Measurements from ENCODE around the gene SLC4A1AP. TPM values are rescaled to one million over a fixed set of nuclear protein-coding genes. Genes with fewer than 3 reads are reported as not detected.
"Not testable (repeated sequence)": the region's sequence is repeated elsewhere in the genome, so short reads cannot be mapped to it uniquely, and the experiment has no call there.

Gene SLC4A1AP
- total RNA-seq, 1 donor from 2014 or later: 19.8 TPM

- no peaks in the 10 kb centered on the region for H3K4me1 Mint-ChIP-seq (ENCODE audit: unreplicated experiment)
- peaks cover 39% of the 10 kb centered on the region for H3K36me3 Mint-ChIP-seq (ENCODE audit: low read depth, unreplicated experiment)
- no peak overlapping the region for H3K4me3 Mint-ChIP-seq (ENCODE audit: unreplicated experiment)
- no peak for DNase-seq (ENCODE audit: low spot score)
- TF ChIP-seq CTCF (IDR thresholded peaks at IDR 0.05; ENCODE audit: unreplicated experiment): no peak
- H3K27ac Mint-ChIP-seq (ENCODE audit: unreplicated experiment): no peak overlapping the region
- no peaks in the 10 kb centered on the region for H3K27me3 Mint-ChIP-seq (ENCODE audit: unreplicated experiment)
- H3K9me3 Mint-ChIP-seq (ENCODE audit: unreplicated experiment): no peaks in the 10 kb centered on the region
These were observed 9.2 kb downstream of the SLC4A1AP start for GRCh38 chr2:27672723-27673486.

- peaks cover 16% of the 10 kb centered on the region for H3K36me3 Mint-ChIP-seq (ENCODE audit: low read depth, unreplicated experiment)
- no peaks in the 10 kb centered on the region for H3K27me3 Mint-ChIP-seq (ENCODE audit: unreplicated experiment)
- DNase-seq (ENCODE audit: low spot score): no peak
- H3K4me1 Mint-ChIP-seq (ENCODE audit: unreplicated experiment): peaks cover 9% of the 10 kb centered on the region
- H3K27ac Mint-ChIP-seq (ENCODE audit: unreplicated experiment): peak overlapping the region; percentile 39
- H3K9me3 Mint-ChIP-seq (ENCODE audit: unreplicated experiment): no peaks in the 10 kb centered on the region
- TF ChIP-seq CTCF (IDR thresholded peaks at IDR 0.05; ENCODE audit: unreplicated experiment): no peak
- H3K4me3 Mint-ChIP-seq (ENCODE audit: unreplicated experiment): no peak overlapping the region
These were observed 16.9 kb downstream of the SLC4A1AP start for GRCh38 chr2:27680571-27680970.

DNA sequence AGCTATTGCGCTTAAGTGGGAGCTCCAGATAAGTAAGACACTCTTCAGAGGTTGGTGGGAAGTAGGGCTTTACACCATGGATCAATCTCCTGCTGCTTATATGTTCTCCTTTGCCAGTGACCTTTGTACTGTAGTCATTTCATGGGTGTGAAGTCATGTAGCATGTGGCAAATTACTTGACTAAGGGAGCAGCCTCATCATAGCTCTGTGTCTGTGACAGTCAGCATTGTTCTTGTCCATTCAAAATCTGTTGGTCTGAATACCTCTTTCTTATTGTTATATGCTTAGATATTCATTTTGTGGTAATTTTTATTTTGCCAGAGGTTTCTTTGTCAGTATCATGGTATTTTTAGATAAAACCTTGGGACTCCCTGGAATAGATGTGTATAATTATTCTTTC lies 18.2 kb downstream of the SLC4A1AP start:
- peaks cover 9% of the 10 kb centered on the region for H3K4me1 Mint-ChIP-seq (ENCODE audit: unreplicated experiment)
- DNase-seq (ENCODE audit: low spot score): no peak
- H3K27ac Mint-ChIP-seq (ENCODE audit: unreplicated experiment): no peak overlapping the region
- H3K9me3 Mint-ChIP-seq (ENCODE audit: unreplicated experiment): no peaks in the 10 kb centered on the region
- no peak for TF ChIP-seq CTCF (IDR thresholded peaks at IDR 0.05; ENCODE audit: unreplicated experiment)
- peak overlapping the region; percentile 38 for H3K4me3 Mint-ChIP-seq (ENCODE audit: unreplicated experiment)
- peaks cover 13% of the 10 kb centered on the region for H3K36me3 Mint-ChIP-seq (ENCODE audit: low read depth, unreplicated experiment)
- no peaks in the 10 kb centered on the region for H3K27me3 Mint-ChIP-seq (ENCODE audit: unreplicated experiment)

DNA sequence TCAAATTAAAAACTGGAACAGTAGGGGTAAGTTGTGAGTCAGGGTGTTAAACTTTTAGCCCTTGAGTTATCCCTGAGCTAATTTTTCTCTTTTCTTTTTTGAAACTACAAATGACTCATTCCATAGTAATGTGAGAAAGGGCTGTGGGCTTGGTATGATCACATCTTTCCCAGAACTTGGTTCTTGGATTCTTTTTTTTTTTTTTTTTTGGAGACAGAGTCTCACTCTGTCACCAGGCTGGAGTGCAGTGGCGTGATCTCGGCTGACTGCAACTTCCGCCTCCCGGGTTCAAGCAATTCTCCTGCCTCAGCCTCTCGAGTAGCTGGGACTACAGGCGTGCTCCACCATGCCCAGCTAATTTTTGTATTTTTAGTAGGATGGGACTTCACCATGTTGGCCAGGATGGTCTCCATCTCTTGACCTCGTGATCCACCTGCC lies 18.7 kb downstream of the SLC4A1AP start:
- not testable (repeated sequence) for H3K9me3 Mint-ChIP-seq (ENCODE audit: unreplicated experiment); H3K4me1 Mint-ChIP-seq (ENCODE audit: unreplicated experiment); H3K27me3 Mint-ChIP-seq (ENCODE audit: unreplicated experiment); DNase-seq (ENCODE audit: low spot score); H3K27ac Mint-ChIP-seq (ENCODE audit: unreplicated experiment)
- Mint-ChIP-seq H3K4me3 (ENCODE audit: unreplicated experiment) (peak overlapping the region; percentile 38), H3K36me3 (ENCODE audit: low read depth, unreplicated experiment) (peaks cover 13% of the 10 kb centered on the region)

DNA sequence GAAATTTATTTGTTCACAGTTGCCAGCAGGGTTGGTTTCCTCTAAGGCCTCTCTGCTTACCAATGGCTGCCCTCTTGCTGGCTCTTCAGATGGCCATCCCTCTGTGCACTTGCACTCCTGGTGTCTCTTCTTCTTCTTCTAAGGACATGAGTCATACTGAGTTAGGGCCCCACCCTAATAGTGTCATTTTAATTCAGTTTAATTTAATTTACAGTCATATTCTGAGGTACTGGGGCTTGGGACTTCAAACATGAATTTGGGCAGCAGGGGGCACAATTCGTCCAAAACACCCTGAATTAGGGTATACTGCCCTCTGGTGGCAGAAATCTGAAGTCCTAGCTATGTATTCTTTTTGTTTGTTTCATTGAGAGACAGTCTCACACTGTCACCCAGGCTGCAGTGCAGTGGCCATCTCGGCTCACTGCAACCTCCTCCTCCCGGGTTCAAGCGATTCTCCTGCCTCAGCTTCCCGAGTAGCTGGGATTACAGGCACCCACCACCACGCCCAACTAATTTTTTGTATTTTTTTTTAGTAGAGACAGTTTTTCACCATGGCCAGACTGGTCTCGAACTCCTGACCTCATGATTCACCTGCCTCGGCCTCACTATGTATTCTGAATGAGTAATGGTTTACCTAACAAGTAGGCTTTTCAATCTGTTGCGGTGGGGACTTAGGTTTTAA lies 19.8 kb downstream of the SLC4A1AP start:
- peak; percentile 100 for TF ChIP-seq CTCF (IDR thresholded peaks at IDR 0.05; ENCODE audit: unreplicated experiment)
- DNase-seq (ENCODE audit: low spot score): peak; percentile 91
- peak overlapping the region; percentile 48 for H3K27ac Mint-ChIP-seq (ENCODE audit: unreplicated experiment)
- H3K27me3 Mint-ChIP-seq (ENCODE audit: unreplicated experiment): no peaks in the 10 kb centered on the region
- peaks cover 9% of the 10 kb centered on the region for H3K36me3 Mint-ChIP-seq (ENCODE audit: low read depth, unreplicated experiment)
- peaks cover 9% of the 10 kb centered on the region for H3K4me1 Mint-ChIP-seq (ENCODE audit: unreplicated experiment)
- H3K4me3 Mint-ChIP-seq (ENCODE audit: unreplicated experiment): no peak overlapping the region
- H3K9me3 Mint-ChIP-seq (ENCODE audit: unreplicated experiment): no peaks in the 10 kb centered on the region

GRCh38 chr2:27685006-27685405 lies 21.3 kb downstream of the SLC4A1AP start:
- Mint-ChIP-seq H3K27ac (ENCODE audit: unreplicated experiment) (peak overlapping the region; percentile 90), H3K4me3 (ENCODE audit: unreplicated experiment) (peak overlapping the region; percentile 40)
- H3K9me3 Mint-ChIP-seq (ENCODE audit: unreplicated experiment); DNase-seq (ENCODE audit: low spot score); H3K27me3 Mint-ChIP-seq (ENCODE audit: unreplicated experiment); H3K4me1 Mint-ChIP-seq (ENCODE audit: unreplicated experiment); H3K36me3 Mint-ChIP-seq (ENCODE audit: low read depth, unreplicated experiment): not testable (repeated sequence)
